ENCODE results near the gene MMP24OS. TPM values are rescaled to one million over a fixed set of nuclear protein-coding genes. Genes with fewer than 3 reads are reported as not detected.

Gene MMP24OS
- total and polyA plus RNA-seq, 2 of the 4 experiments (the other 2 are of a cell fraction): 5.9 to 64.9 TPM

- H4K20me1 ChIP-seq (ENCODE audit: insufficient read depth, low read length): no peaks in the 10 kb centered on the region
- WGBS, 2 experiments (ENCODE audit: extremely low coverage in 2 of 2, insufficient read length in 1 of 2): no CpG with 5 or more reads among the region's 4 CpGs
- peak overlapping the region; percentile 63; the same call in 1 of the 2 replicates for H4K91ac ChIP-seq (ENCODE audit: insufficient read depth, low read depth, low read length)
- H3K27ac ChIP-seq (ENCODE audit: insufficient read depth, low read length): peak overlapping the region; percentile 28
- peaks cover 0 to 27% of the 10 kb centered on the region in 2 experiments; a peak in 2 of 4 replicates for H3K79me1 ChIP-seq (ENCODE audit: low read depth in 1 of 2, low read length in 2 of 2)
- no peak overlapping the region for H2AK9ac ChIP-seq (replicated peaks; ENCODE audit: low read depth, low read length, poor library complexity)
- H4K5ac ChIP-seq (ENCODE audit: low read depth, low read length): peak overlapping the region; percentile 53
- POLR2A ChIA-PET (ENCODE audit: unreplicated experiment): no interaction called here
- H2BK120ac ChIP-seq (ENCODE audit: low read depth, low read length): peak overlapping the region; percentile 67
- peak overlapping the region; percentile 71 for H2AK5ac ChIP-seq (ENCODE audit: low read depth, low read length)
- H2BK5ac ChIP-seq (ENCODE audit: low read depth, low read length, poor library complexity, severe bottlenecking): peak overlapping the region; percentile 17
- no TSS peak for BruUV-seq (replicated peaks)
- dilution Hi-C loops (cut with HindIII; ENCODE audit: low sequenced_read_pairs, unreplicated experiment): no loop called here
- H3K14ac ChIP-seq (replicated peaks; ENCODE audit: low read depth, low read length): peak overlapping the region; percentile 61
- H2BK15ac ChIP-seq (ENCODE audit: low read depth, low read length): peak overlapping the region; percentile 39; the same call in 1 of the 3 replicates
- no peak overlapping the region for H3K4me3 ChIP-seq (ENCODE audit: insufficient read depth, low read depth, low read length)
- peak overlapping the region; percentile 5; the same call in 1 of the 2 replicates for H3K56ac ChIP-seq (ENCODE audit: extremely low read depth, insufficient read depth, low read length)
- H3K4me2 ChIP-seq (ENCODE audit: low read depth, low read length): no peak overlapping the region
- peak overlapping the region; percentile 5; the same call in 1 of the 2 replicates for H3K23ac ChIP-seq (ENCODE audit: low read depth, low read length)
- H3K18ac ChIP-seq (ENCODE audit: low read depth, low read length): peak overlapping the region; percentile 58; the same call in 1 of the 2 replicates
- H3K9me3 ChIP-seq (ENCODE audit: control insufficient read depth, insufficient read depth, low read length): no peaks in the 10 kb centered on the region
- peaks cover 19% of the 10 kb centered on the region for H3K9me1 ChIP-seq (ENCODE audit: insufficient read depth, low read length)
- CTCF ChIA-PET: interaction anchor here (0.5 kb wide), 1 partner anchor 112 kb away, joined by 4 read pairs; no protein-coding TSS in a partner anchor
- no peak overlapping the region for H3K9ac ChIP-seq (ENCODE audit: low read depth, low read length)
- in situ Hi-C loops (cut with MboI; ENCODE audit: low sequenced_read_pairs): no loop called here
- ATAC-seq (ENCODE audit: low read depth) (peak; percentile 69), DNase-seq (peak; percentile 46)
- H3K27me3 ChIP-seq (ENCODE audit: control insufficient read depth, insufficient read depth, low read length): no peaks in the 10 kb centered on the region
- peak overlapping the region; percentile 61 for H3K4ac ChIP-seq (ENCODE audit: low read depth, low read length)
- intact Hi-C loops (cut with micrococcal nuclease): no loop called here
- no peak overlapping the region for H2AFZ ChIP-seq (replicated peaks; ENCODE audit: low read length, poor library complexity)
- 0 out of 2 replicates have a peak, but pooled peaks cover 2% of the 10 kb centered on the region for H3K36me3 ChIP-seq (ENCODE audit: control insufficient read depth, insufficient read depth, low read length)
- H2BK20ac ChIP-seq (ENCODE audit: low read depth, low read length): peak overlapping the region; percentile 87
- peak overlapping the region in 1 of 2 experiments; percentile 62; a peak in 2 of 4 replicates for H4K8ac ChIP-seq (ENCODE audit: low read depth in 2 of 2, low read length in 2 of 2)
- H3K4me1 ChIP-seq (ENCODE audit: control insufficient read depth, insufficient read depth, low read length): peaks cover 14% of the 10 kb centered on the region
- TF ChIP-seq MXI1 (IDR thresholded peaks at IDR 0.05; ENCODE audit: borderline replicate concordance, low read depth, low read length) (no peak), FOS (IDR thresholded peaks at IDR 0.05; ENCODE audit: low read depth, low read length) (no peak), CEBPB (IDR thresholded peaks at IDR 0.05; ENCODE audit: low read depth, low read length) (no peak), RAD21 (IDR thresholded peaks at IDR 0.05; ENCODE audit: low read length) (no peak), POLR2A (IDR thresholded peaks at IDR 0.05; ENCODE audit: low read depth, low read length) (no peak), RCOR1 (IDR thresholded peaks at IDR 0.05; ENCODE audit: insufficient replicate concordance, low read length) (no peak), CTCF (conservative IDR thresholded peaks at IDR 0.05; ENCODE audit: low read depth, low read length) (no peak), BHLHE40 (IDR thresholded peaks at IDR 0.05; ENCODE audit: low read depth, low read length) (no peak), RFX5 (IDR thresholded peaks at IDR 0.05; ENCODE audit: low read depth, low read length) (no peak), NFE2L2 (IDR thresholded peaks at IDR 0.05; ENCODE audit: low read depth, low read length) (no peak), USF2 (IDR thresholded peaks at IDR 0.05; ENCODE audit: low read depth, low read length) (no peak), ELK1 (IDR thresholded peaks at IDR 0.05; ENCODE audit: borderline replicate concordance, low read depth, low read length) (no peak), MAZ (IDR thresholded peaks at IDR 0.05; ENCODE audit: borderline replicate concordance, low read depth, low read length) (no peak), CHD1 (IDR thresholded peaks at IDR 0.05; ENCODE audit: low read depth, low read length) (no peak)
These were observed 49.4 kb upstream of the MMP24OS start for GRCh38 chr20:35327074-35327976.
